Measurements from ENCODE around the gene WWC2. TPM values are rescaled to one million over a fixed set of nuclear protein-coding genes. Genes with fewer than 3 reads are reported as not detected.

WWC2 gene
- total RNA-seq, 2 experiments from 2014 or later: 4.4 to 4.6 TPM

DNA sequence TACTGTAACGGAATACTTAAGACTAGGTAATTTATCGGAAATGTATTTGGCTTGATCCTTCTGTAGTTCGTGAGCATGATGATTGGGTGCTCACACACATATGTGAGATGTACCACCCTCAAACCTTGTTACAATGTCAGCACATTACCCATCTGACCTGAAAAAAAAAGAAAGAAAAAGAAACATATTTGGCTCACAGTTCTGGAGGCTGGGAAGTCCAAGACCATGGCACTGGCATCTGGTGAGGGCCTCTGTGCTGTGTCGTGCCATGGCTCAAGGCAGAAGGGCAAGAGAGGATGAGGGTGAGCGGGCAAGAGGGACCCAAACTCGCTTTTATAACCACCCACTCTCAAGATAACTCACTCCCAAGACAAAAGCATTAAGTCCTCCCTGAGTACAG lies 230.2 kb downstream of the WWC2 start:
- Mint-ChIP-seq H3K4me1 (no peaks in the 10 kb centered on the region), H3K4me3 (no peak overlapping the region), H3K36me3 (peaks cover 2% of the 10 kb centered on the region), H3K27ac (no peak overlapping the region), H3K9me3 (no peaks in the 10 kb centered on the region), H3K27me3 (peaks cover 13% of the 10 kb centered on the region)
- DNase-seq: no peak

- Mint-ChIP-seq H3K27ac (no peak overlapping the region), H3K27me3 (peaks cover 13% of the 10 kb centered on the region), H3K36me3 (peaks cover 2% of the 10 kb centered on the region), H3K4me3 (no peak overlapping the region), H3K9me3 (no peaks in the 10 kb centered on the region), H3K4me1 (no peaks in the 10 kb centered on the region)
- DNase-seq: no peak
Measured at GRCh38 chr4:183329954-183330742, 231.1 kb downstream of the WWC2 start.

DNA sequence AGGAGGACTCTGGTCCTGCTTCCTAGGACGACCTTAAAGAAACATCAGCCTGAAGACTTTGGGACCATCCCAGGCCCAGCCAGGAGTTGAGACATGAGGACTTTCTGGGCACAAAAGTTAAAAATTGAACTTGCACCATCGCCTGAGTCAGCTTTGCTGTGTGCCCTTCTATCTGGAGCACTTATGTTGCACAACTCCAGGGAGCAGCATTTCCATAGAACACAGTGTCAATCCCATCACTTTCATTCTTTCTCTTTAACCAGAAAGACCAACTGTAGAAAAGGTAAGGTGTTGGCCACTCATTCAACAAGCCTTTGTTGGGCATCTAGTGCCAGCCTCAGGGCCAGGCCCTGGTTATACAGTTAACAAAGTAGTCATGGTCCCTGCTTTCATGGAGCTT lies 231.8 kb downstream of the WWC2 start:
- H3K36me3 Mint-ChIP-seq: peaks cover 2% of the 10 kb centered on the region
- H3K9me3 Mint-ChIP-seq: no peaks in the 10 kb centered on the region
- no peak for DNase-seq
- H3K27me3 Mint-ChIP-seq: peaks cover 18% of the 10 kb centered on the region
- no peak overlapping the region for H3K4me3 Mint-ChIP-seq
- H3K27ac Mint-ChIP-seq: no peak overlapping the region
- peaks cover 4% of the 10 kb centered on the region for H3K4me1 Mint-ChIP-seq

GRCh38 chr4:183332447-183332846 lies 233.4 kb downstream of the WWC2 start:
- peaks cover 4% of the 10 kb centered on the region for H3K4me1 Mint-ChIP-seq
- peaks cover 15% of the 10 kb centered on the region for H3K27me3 Mint-ChIP-seq
- no peaks in the 10 kb centered on the region for H3K36me3 Mint-ChIP-seq
- H3K4me3 Mint-ChIP-seq: no peak overlapping the region
- no peaks in the 10 kb centered on the region for H3K9me3 Mint-ChIP-seq
- no peak overlapping the region for H3K27ac Mint-ChIP-seq
- no peak for DNase-seq

- Mint-ChIP-seq H3K27ac (no peak overlapping the region), H3K36me3 (no peaks in the 10 kb centered on the region), H3K9me3 (no peaks in the 10 kb centered on the region), H3K4me1 (peaks cover 4% of the 10 kb centered on the region), H3K27me3 (peaks cover 15% of the 10 kb centered on the region), H3K4me3 (no peak overlapping the region)
- no peak for DNase-seq
Measured at GRCh38 chr4:183333202-183333601, 234.1 kb downstream of the WWC2 start.

DNA sequence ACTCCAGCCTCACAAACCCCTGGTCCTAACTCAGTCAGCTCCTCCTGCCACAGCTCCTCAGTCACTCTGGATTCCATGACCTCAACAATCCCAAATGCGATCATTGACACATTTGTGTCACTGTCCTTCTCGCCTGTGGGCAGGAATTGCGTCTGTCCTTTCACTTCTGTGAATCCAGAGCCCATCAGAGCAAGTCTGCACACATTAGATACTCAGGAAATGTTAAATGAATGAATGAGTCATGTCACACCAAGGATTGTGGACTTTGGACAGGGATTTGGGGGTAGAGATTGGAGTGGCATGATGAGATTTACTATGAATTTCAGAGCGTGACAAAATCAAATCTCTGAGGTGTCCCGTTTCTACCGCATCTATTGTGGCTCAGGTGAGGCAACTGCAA lies 234.9 kb downstream of the WWC2 start:
- H3K4me1 Mint-ChIP-seq: peaks cover 4% of the 10 kb centered on the region
- H3K27me3 Mint-ChIP-seq: peaks cover 15% of the 10 kb centered on the region
- H3K4me3 Mint-ChIP-seq: no peak overlapping the region
- H3K27ac Mint-ChIP-seq: no peak overlapping the region
- no peaks in the 10 kb centered on the region for H3K9me3 Mint-ChIP-seq
- DNase-seq: no peak
- H3K36me3 Mint-ChIP-seq: no peaks in the 10 kb centered on the region

GRCh38 chr4:183335369-183335940 lies 236.4 kb downstream of the WWC2 start:
- DNase-seq: no peak
- no peak overlapping the region for H3K27ac Mint-ChIP-seq
- H3K4me3 Mint-ChIP-seq: no peak overlapping the region
- peaks cover 18% of the 10 kb centered on the region for H3K27me3 Mint-ChIP-seq
- H3K36me3 Mint-ChIP-seq: no peaks in the 10 kb centered on the region
- H3K9me3 Mint-ChIP-seq: no peaks in the 10 kb centered on the region
- H3K4me1 Mint-ChIP-seq: peaks cover 4% of the 10 kb centered on the region

DNA sequence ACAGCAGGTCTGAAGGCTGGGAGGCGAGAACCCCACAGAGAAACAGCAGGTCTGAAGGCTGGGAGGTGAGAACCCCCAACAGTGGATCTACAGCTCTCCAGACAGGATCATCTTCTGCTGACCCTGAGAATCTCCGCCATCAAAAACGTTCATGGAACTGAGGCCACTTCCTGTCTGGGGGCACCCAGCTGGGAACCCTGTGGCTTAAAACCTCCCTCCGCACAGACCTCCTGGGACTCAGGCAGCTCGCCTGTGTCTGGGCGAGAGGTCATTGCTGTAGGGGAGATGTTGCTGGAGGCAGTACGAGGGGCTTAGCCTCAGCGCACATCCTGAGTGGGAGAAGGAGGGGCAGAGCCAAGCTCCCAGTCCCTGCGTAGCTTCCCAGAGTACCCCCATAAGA lies 238.3 kb downstream of the WWC2 start:
- peaks cover 4% of the 10 kb centered on the region for H3K4me1 Mint-ChIP-seq
- no peaks in the 10 kb centered on the region for H3K9me3 Mint-ChIP-seq
- H3K4me3 Mint-ChIP-seq: no peak overlapping the region
- H3K27ac Mint-ChIP-seq: no peak overlapping the region
- DNase-seq: no peak
- H3K27me3 Mint-ChIP-seq: peaks cover 17% of the 10 kb centered on the region
- H3K36me3 Mint-ChIP-seq: no peaks in the 10 kb centered on the region

DNA sequence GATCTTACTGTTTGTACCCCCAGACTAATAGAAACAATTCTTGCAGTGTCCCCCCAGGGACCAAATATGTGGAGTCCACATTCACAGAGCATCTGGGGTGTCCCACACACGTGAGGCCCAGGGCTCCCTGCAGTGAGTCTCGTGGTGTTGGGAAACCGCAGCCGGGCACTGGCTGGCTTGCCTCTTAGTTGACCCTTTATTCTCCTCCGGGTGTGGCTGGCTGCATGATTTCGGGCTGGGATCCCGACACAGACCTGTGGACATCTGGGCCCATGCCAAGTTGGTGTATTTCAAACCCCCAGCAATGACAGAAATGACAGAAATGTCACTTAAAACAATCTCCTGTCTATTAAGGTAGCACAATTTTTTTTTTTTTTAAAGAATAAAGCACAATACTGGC lies 238.8 kb downstream of the WWC2 start:
- H3K36me3 Mint-ChIP-seq: no peaks in the 10 kb centered on the region
- no peak overlapping the region for H3K27ac Mint-ChIP-seq
- peaks cover 17% of the 10 kb centered on the region for H3K27me3 Mint-ChIP-seq
- no peaks in the 10 kb centered on the region for H3K9me3 Mint-ChIP-seq
- H3K4me3 Mint-ChIP-seq: no peak overlapping the region
- peaks cover 4% of the 10 kb centered on the region for H3K4me1 Mint-ChIP-seq
- no peak for DNase-seq

DNA sequence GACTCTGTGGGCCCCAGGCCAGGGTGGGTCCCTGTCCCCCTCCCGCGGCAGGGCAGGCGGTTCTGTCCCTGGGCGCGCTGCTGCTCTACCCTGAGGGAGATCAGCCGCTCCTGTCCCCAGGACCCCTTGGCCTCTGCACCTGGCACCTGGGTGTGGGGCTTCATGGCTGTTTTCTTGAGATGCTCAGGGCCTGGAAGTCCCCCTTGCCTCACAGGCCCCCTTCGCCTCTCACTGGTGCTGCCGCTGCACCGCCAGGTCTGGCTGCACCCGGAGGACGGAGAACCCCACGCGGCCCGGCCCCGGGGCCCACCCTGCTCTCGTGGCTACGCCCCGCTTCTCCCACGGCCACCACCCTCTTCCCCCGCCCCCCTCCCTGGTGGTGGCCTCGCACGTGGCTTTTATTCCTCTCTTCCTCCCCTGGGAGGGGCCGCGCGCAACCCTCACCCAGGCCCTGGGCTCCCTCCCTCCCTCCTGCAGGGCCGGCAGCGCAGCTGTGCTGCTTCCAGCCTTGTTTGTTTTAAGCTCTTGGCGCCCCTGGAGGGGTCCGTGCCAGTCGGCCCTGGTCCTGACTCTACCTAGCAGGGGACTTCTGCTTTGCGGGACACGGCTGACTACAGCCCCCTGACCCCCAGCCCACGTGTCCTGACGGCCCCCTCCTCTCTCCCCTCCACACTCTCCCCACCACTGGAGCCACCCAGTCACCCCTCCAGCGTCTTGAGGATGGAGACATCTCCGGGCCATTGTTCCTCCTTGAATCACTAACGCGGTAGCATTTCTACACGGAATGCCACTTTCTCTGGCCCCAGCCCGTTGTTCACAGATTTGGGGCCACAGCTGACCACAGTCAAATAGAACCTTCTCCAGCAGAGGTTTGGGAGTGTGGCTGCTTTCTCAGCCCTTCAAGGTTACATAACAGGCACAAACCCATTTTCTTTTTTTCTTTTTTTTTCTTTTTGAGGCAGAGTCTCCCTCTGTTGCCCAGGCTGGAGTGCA lies 243.8 kb downstream of the WWC2 start:
- H3K27ac Mint-ChIP-seq: no peak overlapping the region
- H3K36me3 Mint-ChIP-seq: no peaks in the 10 kb centered on the region

GRCh38 chr4:183343730-183344129 lies 244.7 kb downstream of the WWC2 start:
- Mint-ChIP-seq H3K9me3 (no peaks in the 10 kb centered on the region), H3K4me1 (peaks cover 2% of the 10 kb centered on the region), H3K27me3 (peaks cover 47% of the 10 kb centered on the region), H3K36me3 (no peaks in the 10 kb centered on the region), H3K4me3 (no peak overlapping the region), H3K27ac (no peak overlapping the region)
- no peak for DNase-seq

More for the DNA sequence above, 243.8 kb downstream of the WWC2 start:
- Mint-ChIP-seq H3K4me1 (peaks cover 2% of the 10 kb centered on the region), H3K9me3 (no peaks in the 10 kb centered on the region), H3K27me3 (peaks cover 41% of the 10 kb centered on the region), H3K4me3 (peak overlapping the region; percentile 34)
- DNase-seq: no peak

- no peaks in the 10 kb centered on the region for H3K9me3 Mint-ChIP-seq
- peaks cover 47% of the 10 kb centered on the region for H3K27me3 Mint-ChIP-seq
- DNase-seq: no peak
- H3K36me3 Mint-ChIP-seq: no peaks in the 10 kb centered on the region
- H3K27ac Mint-ChIP-seq: no peak overlapping the region
- peaks cover 8% of the 10 kb centered on the region for H3K4me1 Mint-ChIP-seq
- no peak overlapping the region for H3K4me3 Mint-ChIP-seq
Measured at GRCh38 chr4:183344523-183345255, 245.6 kb downstream of the WWC2 start.

DNA sequence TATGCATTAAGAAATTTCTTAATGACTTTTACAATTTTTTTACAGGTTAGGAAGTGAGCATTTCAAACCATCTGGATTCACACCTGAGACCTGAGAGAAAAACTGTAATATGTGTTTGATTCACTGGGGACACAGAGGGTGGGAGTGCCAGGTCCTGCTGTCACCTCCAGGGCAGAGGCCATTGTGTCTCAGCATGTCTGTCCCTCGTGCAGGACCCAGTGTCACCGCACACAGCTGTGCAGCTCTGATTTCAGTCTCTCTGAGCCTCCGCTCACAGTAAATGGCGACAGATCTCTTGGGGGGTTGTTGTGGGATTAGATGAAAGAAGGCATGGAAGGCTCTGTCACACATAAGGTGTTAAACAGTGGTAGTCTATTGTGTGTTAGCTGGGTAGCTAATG lies 246.2 kb downstream of the WWC2 start:
- Mint-ChIP-seq H3K4me1 (peaks cover 8% of the 10 kb centered on the region), H3K27ac (no peak overlapping the region), H3K27me3 (peaks cover 46% of the 10 kb centered on the region), H3K9me3 (no peaks in the 10 kb centered on the region), H3K36me3 (no peaks in the 10 kb centered on the region), H3K4me3 (no peak overlapping the region)
- no peak for DNase-seq

DNA sequence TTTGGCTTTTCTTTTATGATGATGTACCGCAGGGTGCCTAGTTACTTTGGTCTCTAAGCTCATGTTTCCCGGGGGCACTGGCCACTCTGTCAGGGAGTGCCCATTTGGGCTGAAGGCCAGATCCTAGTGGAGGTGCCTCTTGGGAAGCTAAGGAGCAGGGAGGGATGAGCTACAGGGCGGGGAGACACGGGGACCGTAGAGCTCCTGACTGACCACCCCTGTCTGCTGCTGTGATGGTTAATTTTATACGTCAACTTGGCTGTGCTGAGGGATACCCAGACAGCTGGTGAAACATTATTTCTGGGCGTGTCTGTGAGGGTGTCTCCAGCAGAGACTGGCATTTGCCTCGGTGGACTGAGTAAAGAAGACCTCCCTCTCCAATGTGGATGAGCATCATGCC lies 248.1 kb downstream of the WWC2 start:
- Mint-ChIP-seq H3K4me3 (no peak overlapping the region), H3K27me3 (peaks cover 56% of the 10 kb centered on the region), H3K27ac (no peak overlapping the region), H3K4me1 (peaks cover 8% of the 10 kb centered on the region), H3K9me3 (no peaks in the 10 kb centered on the region), H3K36me3 (no peaks in the 10 kb centered on the region)
- no peak for DNase-seq
